Activated CD8-positive, alpha-beta memory T cell treated with anti-CD3 and anti-CD28 coated beads, Interleukin-2, amount 10 ng/mL, durations not matched to agents 7 days and 5 days (primary cell): ENCODE measurements around the gene GUCY1A2. TPM values are rescaled to one million over a fixed set of nuclear protein-coding genes. Genes with fewer than 3 reads are reported as not detected.
"Not testable (repeated sequence)": the region's sequence is repeated elsewhere in the genome, so short reads cannot be mapped to it uniquely, and the experiment has no call there.

ENCODE experiments used
- ATAC-seq: fragments of 150-1000 bp; cut with Tn5 transposase; one replicate; pipeline ENCODE4 v1.10.0; 2021; ENCODE audit warnings: moderate library complexity
- CTCF ChIA-PET: fragments of 350-600 bp; sonication (Branson Sonifier 250); formaldehyde crosslinking; loops from one replicate; lab custom pipeline; 2021; ENCODE audit warnings: antibody characterized with exemption; lab: Charles Lee
- DNase-seq: peaks from one replicate; pipeline ENCODE4 v3.0.0-alpha.2; 2020
- H3K27ac Mint-ChIP-seq: one replicate; pipeline ENCODE4 v1.8.0; 2021; ENCODE audit warnings: mild to moderate bottlenecking, mixed read lengths
- H3K27me3 Mint-ChIP-seq: one replicate; pipeline ENCODE4 v1.8.0; 2021; ENCODE audit warnings: mixed read lengths
- H3K36me3 Mint-ChIP-seq: one replicate; pipeline ENCODE4 v1.8.0; 2021; ENCODE audit warnings: mild to moderate bottlenecking, mixed read lengths
- H3K4me1 Mint-ChIP-seq: one replicate; pipeline ENCODE4 v1.8.0; 2021; ENCODE audit warnings: mixed read lengths
- H3K4me3 Mint-ChIP-seq: one replicate; pipeline ENCODE4 v1.8.0; 2021; ENCODE audit warnings: mild to moderate bottlenecking, moderate library complexity, mixed read lengths
- H3K9me3 Mint-ChIP-seq: one replicate; pipeline ENCODE4 v1.8.0; 2022; ENCODE audit warnings: low read depth, mixed read lengths
- total RNA-seq, 2 experiments: library from RNA; stranded (reverse); gene quantifications; one replicate each; pipeline ENCODE4 v1.2.3, GENCODE V29; 2021

The GUCY1A2 gene
- total RNA-seq, 2 experiments from 2014 or later, result not detected

DNA sequence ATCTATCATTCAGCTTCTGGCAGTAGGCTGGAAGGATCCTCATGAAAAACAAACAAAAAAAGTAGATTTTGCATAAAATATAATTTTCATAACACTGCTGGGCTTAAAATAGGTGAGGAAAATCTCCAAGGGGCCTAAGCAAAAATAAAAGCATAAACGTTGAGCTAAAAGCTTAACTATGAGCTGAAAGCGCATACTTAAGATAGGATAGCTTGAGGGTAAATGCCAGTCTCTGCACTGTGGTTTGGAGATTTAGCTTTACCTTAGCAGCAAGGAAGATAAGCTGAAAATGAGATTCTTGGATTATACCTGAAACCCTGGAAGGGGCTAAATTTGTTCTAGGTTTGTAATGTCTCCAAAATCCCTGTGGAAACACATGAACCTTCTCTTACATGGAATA, 183.7 kb downstream of the GUCY1A2 start:
- Mint-ChIP-seq H3K27ac (no peak overlapping the region), H3K27me3 (no peaks in the 10 kb centered on the region), H3K36me3 (no peaks in the 10 kb centered on the region), H3K9me3 (peaks cover 6% of the 10 kb centered on the region), H3K4me3 (no peak overlapping the region), H3K4me1 (no peaks in the 10 kb centered on the region)
- ATAC-seq, result no peak
- DNase-seq, result no peak
- CTCF ChIA-PET, result no interaction called here

DNA sequence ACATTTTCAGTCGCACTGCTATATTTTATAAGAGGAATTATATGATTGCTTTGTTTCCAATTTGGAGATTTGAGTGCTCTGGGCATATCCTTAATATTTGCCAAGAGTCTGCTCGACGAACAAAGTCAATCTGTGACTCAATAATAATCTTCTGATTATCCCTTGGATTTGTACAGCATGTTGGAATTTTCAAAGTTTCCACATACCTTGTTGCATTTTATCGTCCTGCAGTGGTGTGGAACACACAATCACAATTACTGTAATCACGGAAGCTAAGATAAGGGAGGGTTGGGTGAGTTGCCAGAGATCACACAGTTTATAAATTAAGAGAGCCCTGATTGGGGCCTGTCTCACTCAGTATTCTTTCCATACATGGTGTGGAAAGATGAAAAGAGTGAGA, 189.3 kb downstream of the GUCY1A2 start:
- ATAC-seq (no peak), DNase-seq (no peak)
- no peak overlapping the region for H3K4me3 Mint-ChIP-seq
- no peaks in the 10 kb centered on the region for H3K27me3 Mint-ChIP-seq
- CTCF ChIA-PET, result no interaction called here
- H3K27ac Mint-ChIP-seq, result no peak overlapping the region
- peaks cover 6% of the 10 kb centered on the region for H3K9me3 Mint-ChIP-seq
- H3K36me3 Mint-ChIP-seq, result no peaks in the 10 kb centered on the region
- H3K4me1 Mint-ChIP-seq, result no peaks in the 10 kb centered on the region

GRCh38 chr11:106828576-106828975, 189.7 kb downstream of the GUCY1A2 start:
- ATAC-seq (no peak), DNase-seq (no peak)
- Mint-ChIP-seq H3K4me3 (no peak overlapping the region), H3K9me3 (peaks cover 6% of the 10 kb centered on the region), H3K27ac (no peak overlapping the region), H3K36me3 (no peaks in the 10 kb centered on the region), H3K4me1 (no peaks in the 10 kb centered on the region), H3K27me3 (no peaks in the 10 kb centered on the region)
- CTCF ChIA-PET, result no interaction called here

GRCh38 chr11:106827687-106828086, 190.6 kb downstream of the GUCY1A2 start:
- DNase-seq (no peak), ATAC-seq (no peak)
- Mint-ChIP-seq H3K9me3 (peaks cover 4% of the 10 kb centered on the region), H3K27ac (no peak overlapping the region), H3K4me1 (no peaks in the 10 kb centered on the region), H3K4me3 (no peak overlapping the region), H3K36me3 (no peaks in the 10 kb centered on the region), H3K27me3 (no peaks in the 10 kb centered on the region)
- CTCF ChIA-PET, result no interaction called here

DNA sequence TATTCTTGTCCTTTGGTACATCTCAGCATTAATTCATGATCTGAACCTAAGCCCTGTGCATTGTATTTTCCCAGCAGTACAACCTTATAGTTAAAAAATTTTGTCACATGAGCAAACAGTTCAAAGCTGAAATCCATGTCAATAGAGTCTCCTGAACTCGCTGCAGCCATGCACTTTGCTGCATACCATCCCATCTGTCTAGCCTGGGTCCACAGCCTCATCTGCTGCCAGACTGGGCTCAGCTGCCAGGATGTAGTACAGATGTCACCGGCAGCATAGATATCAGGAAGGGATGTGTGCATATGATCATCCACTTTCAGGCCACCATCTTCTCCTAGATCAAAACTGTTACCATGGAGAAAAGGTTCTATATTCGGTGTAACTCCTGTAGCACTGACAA, 191.7 kb downstream of the GUCY1A2 start:
- ATAC-seq, H3K27ac Mint-ChIP-seq, H3K9me3 Mint-ChIP-seq, H3K4me1 Mint-ChIP-seq, H3K27me3 Mint-ChIP-seq, CTCF ChIA-PET, H3K36me3 Mint-ChIP-seq, DNase-seq, H3K4me3 Mint-ChIP-seq: not testable (repeated sequence)

GRCh38 chr11:106821826-106822225, 196.4 kb downstream of the GUCY1A2 start:
- ATAC-seq (no peak), DNase-seq (no peak)
- H3K4me3 Mint-ChIP-seq, result no peak overlapping the region
- no peak overlapping the region for H3K27ac Mint-ChIP-seq
- H3K27me3 Mint-ChIP-seq, result no peaks in the 10 kb centered on the region
- peaks cover 3% of the 10 kb centered on the region for H3K9me3 Mint-ChIP-seq
- no peaks in the 10 kb centered on the region for H3K4me1 Mint-ChIP-seq
- no peaks in the 10 kb centered on the region for H3K36me3 Mint-ChIP-seq
- CTCF ChIA-PET, result no interaction called here

GRCh38 chr11:106821291-106821690, 197.0 kb downstream of the GUCY1A2 start:
- ATAC-seq (no peak), DNase-seq (no peak)
- Mint-ChIP-seq H3K27ac (no peak overlapping the region), H3K9me3 (peaks cover 3% of the 10 kb centered on the region), H3K4me3 (no peak overlapping the region), H3K4me1 (no peaks in the 10 kb centered on the region), H3K27me3 (no peaks in the 10 kb centered on the region), H3K36me3 (no peaks in the 10 kb centered on the region)
- CTCF ChIA-PET, result no interaction called here

DNA sequence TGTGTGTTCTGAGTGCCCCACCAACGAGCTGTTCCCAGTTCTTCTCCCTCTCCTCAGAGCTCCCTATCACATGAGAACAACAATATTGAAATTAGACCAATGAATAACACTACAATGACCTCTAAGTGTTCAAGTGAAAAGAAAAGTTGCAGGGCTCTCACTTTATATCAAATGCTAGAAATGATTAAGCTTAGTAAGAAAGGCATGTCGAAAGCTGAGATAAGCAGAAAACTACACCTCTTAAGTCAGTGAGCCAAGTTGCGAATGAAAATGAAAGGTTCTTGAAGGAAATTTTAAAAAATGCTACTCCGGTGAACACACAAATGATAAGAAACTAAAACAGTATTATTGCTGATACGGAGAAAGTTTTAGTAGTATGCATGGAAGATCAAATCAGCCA, 199.8 kb downstream of the GUCY1A2 start:
- H3K27ac Mint-ChIP-seq, result no peak overlapping the region
- no peaks in the 10 kb centered on the region for H3K27me3 Mint-ChIP-seq
- ATAC-seq (no peak), DNase-seq (no peak)
- CTCF ChIA-PET, result no interaction called here
- H3K36me3 Mint-ChIP-seq, result no peaks in the 10 kb centered on the region
- H3K9me3 Mint-ChIP-seq, result peaks cover 3% of the 10 kb centered on the region
- H3K4me3 Mint-ChIP-seq, result no peak overlapping the region
- no peaks in the 10 kb centered on the region for H3K4me1 Mint-ChIP-seq

DNA sequence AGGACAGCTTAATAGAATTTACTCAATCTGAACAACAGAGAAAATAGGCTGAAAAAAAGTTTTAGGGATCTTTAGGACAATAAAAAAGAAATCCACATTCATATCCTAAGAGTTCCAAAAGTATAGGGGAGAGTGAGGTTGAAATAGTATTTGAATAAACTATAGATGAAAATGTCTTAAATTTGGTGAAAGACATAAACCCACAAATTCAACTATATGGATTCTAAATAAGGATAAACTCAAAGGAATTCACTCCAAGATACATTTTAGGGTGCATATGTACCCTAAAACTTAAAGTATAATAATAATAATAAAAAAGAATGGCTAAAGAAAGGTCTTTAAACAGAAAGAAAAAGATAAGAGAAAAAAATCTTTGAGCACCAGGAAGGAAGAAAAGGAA, 203.1 kb downstream of the GUCY1A2 start:
- Mint-ChIP-seq H3K4me1 (no peaks in the 10 kb centered on the region), H3K4me3 (no peak overlapping the region), H3K36me3 (no peaks in the 10 kb centered on the region), H3K9me3 (no peaks in the 10 kb centered on the region), H3K27me3 (no peaks in the 10 kb centered on the region), H3K27ac (no peak overlapping the region)
- ATAC-seq (no peak), DNase-seq (no peak)
- CTCF ChIA-PET, result no interaction called here

DNA sequence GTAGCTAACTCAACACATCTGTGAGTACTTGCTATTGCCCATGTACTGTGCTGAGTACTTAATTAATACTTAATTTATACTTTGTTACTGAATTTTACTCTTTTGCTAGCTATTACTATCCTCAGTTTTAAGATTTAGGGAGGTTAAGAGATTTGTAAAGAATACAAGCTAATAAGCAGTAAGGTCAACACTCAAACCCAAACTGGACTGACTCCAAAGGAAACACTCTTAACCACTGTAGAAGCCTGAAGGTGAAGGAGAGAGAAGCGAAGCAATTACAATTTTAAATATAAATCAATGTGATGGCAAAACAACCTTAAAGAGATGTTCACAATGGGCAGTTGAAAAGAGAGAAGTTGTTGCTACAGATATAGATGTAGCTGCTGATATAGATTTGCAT, 204.5 kb downstream of the GUCY1A2 start:
- Mint-ChIP-seq H3K9me3 (no peaks in the 10 kb centered on the region), H3K36me3 (no peaks in the 10 kb centered on the region), H3K4me3 (no peak overlapping the region), H3K4me1 (no peaks in the 10 kb centered on the region), H3K27ac (no peak overlapping the region), H3K27me3 (no peaks in the 10 kb centered on the region)
- CTCF ChIA-PET, result no interaction called here
- DNase-seq (no peak), ATAC-seq (no peak)

- Mint-ChIP-seq H3K36me3 (no peaks in the 10 kb centered on the region), H3K4me3 (no peak overlapping the region), H3K9me3 (peaks cover 8% of the 10 kb centered on the region), H3K27ac (no peak overlapping the region), H3K4me1 (no peaks in the 10 kb centered on the region), H3K27me3 (no peaks in the 10 kb centered on the region)
- no peak for DNase-seq
- CTCF ChIA-PET, result no interaction called here
- ATAC-seq, result no peak
These were observed 224.2 kb downstream of the GUCY1A2 start for GRCh38 chr11:106794058-106794457.

GRCh38 chr11:106789406-106789805, 228.9 kb downstream of the GUCY1A2 start:
- ATAC-seq (no peak), DNase-seq (no peak)
- Mint-ChIP-seq H3K36me3 (no peaks in the 10 kb centered on the region), H3K27me3 (no peaks in the 10 kb centered on the region), H3K9me3 (peaks cover 8% of the 10 kb centered on the region), H3K4me3 (no peak overlapping the region), H3K4me1 (no peaks in the 10 kb centered on the region), H3K27ac (no peak overlapping the region)
- CTCF ChIA-PET, result no interaction called here

- Mint-ChIP-seq H3K4me3 (no peak overlapping the region), H3K9me3 (peaks cover 10% of the 10 kb centered on the region), H3K27ac (no peak overlapping the region), H3K36me3 (no peaks in the 10 kb centered on the region), H3K27me3 (no peaks in the 10 kb centered on the region), H3K4me1 (no peaks in the 10 kb centered on the region)
- ATAC-seq (no peak), DNase-seq (no peak)
- CTCF ChIA-PET, result no interaction called here
These were observed 230.8 kb downstream of the GUCY1A2 start for GRCh38 chr11:106787454-106787853.

DNA sequence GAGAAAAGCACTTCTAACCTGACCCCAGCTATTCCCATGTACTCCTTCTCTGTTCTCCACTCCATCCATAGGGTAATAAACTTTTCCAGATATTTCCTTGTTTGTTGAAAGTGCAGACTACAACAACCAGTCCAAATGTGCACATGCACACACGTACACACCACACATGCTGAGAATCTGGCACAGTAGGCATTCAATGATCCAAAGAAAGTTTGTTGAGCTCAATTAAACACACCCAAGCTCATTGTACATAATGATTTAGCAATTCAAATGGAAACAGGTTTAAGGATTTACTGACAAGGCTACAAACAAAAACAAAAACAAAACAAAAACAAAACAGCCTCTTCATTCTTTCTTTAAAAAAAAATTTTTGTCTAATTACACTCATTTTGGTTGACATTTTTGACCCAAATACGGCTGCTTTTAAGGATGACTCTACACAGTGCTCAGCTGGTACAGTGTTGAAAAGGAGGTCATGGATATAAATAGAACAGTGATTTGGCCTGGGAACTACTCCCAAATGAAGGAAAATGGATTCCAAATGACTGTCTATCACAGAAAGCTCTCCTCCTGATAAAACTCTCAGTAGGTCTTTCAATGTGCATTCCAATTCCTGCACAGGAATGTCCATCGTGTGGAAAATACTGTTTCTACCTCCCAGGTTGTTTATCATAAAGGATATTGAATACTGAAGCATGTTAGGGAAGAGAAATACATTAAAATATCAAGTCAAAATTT, 232.2 kb downstream of the GUCY1A2 start:
- H3K27ac Mint-ChIP-seq, result no peak overlapping the region
- ATAC-seq, result no peak
- no peaks in the 10 kb centered on the region for H3K4me1 Mint-ChIP-seq
- CTCF ChIA-PET, result no interaction called here
- no peaks in the 10 kb centered on the region for H3K27me3 Mint-ChIP-seq
- H3K4me3 Mint-ChIP-seq, result no peak overlapping the region
- peaks cover 10% of the 10 kb centered on the region for H3K9me3 Mint-ChIP-seq
- H3K36me3 Mint-ChIP-seq, result no peaks in the 10 kb centered on the region
- DNase-seq, result no peak

GRCh38 chr11:106777302-106777701, 241.0 kb downstream of the GUCY1A2 start:
- H3K4me1 Mint-ChIP-seq, H3K27me3 Mint-ChIP-seq, H3K27ac Mint-ChIP-seq, H3K4me3 Mint-ChIP-seq, DNase-seq, ATAC-seq, H3K36me3 Mint-ChIP-seq, CTCF ChIA-PET: not testable (repeated sequence)
- peaks cover 15% of the 10 kb centered on the region for H3K9me3 Mint-ChIP-seq
